Measurements from ENCODE around the gene GALNT10.

- TF ChIP-seq POLR2A (IDR thresholded peaks at IDR 0.05; ENCODE audit: low read depth, low read length) = no peak
- TF ChIP-seq CTCF (conservative IDR thresholded peaks at IDR 0.05; ENCODE audit: low read depth, low read length) = no peak
- TF ChIP-seq RAD21 (IDR thresholded peaks at IDR 0.05; ENCODE audit: low read length) = no peak
- no peak for TF ChIP-seq CHD1 (IDR thresholded peaks at IDR 0.05; ENCODE audit: low read depth, low read length)
- no peak for TF ChIP-seq MXI1 (IDR thresholded peaks at IDR 0.05; ENCODE audit: borderline replicate concordance, low read depth, low read length)
- TF ChIP-seq USF2 (IDR thresholded peaks at IDR 0.05; ENCODE audit: low read depth, low read length) = no peak
- no peak for TF ChIP-seq ELK1 (IDR thresholded peaks at IDR 0.05; ENCODE audit: borderline replicate concordance, low read depth, low read length)
- TF ChIP-seq CEBPB (IDR thresholded peaks at IDR 0.05; ENCODE audit: low read depth, low read length) = no peak
- no peak for TF ChIP-seq MAZ (IDR thresholded peaks at IDR 0.05; ENCODE audit: borderline replicate concordance, low read depth, low read length)
- TF ChIP-seq MAFK (IDR thresholded peaks at IDR 0.05; ENCODE audit: low read depth, low read length) = no peak
- no peak for TF ChIP-seq SMC3 (IDR thresholded peaks at IDR 0.05; ENCODE audit: low read depth, low read length)
- TF ChIP-seq RCOR1 (IDR thresholded peaks at IDR 0.05; ENCODE audit: insufficient replicate concordance, low read length) = no peak
Measured at GRCh38 chr5:154194345-154195329, 4.1 kb downstream of the GALNT10 start.

Measured in IMR-90 (cell line).